PC-9 (cell line): ENCODE data around the gene XRCC5. TPM values are rescaled to one million over a fixed set of nuclear protein-coding genes. Genes with fewer than 3 reads are reported as not detected.

Source experiments
- BruUV-seq: library from RNA; stranded (reverse); fragments of 400-500 nt; replicated peaks from 2 replicates; lab custom pipeline; 2021; lab: Mats Ljungman, UMichigan
- CTCF ChIA-PET: fragments of 300-600 bp; sonication (Branson Sonifier 250); formaldehyde crosslinking; loops from one replicate; lab custom pipeline; 2022; ENCODE audit warnings: antibody characterized with exemption; lab: Charles Lee
- POLR2A ChIA-PET: fragments of 300-600 bp; sonication (Branson Sonifier 250); formaldehyde crosslinking; loops from one replicate; lab custom pipeline; 2022; ENCODE audit warnings: antibody characterized with exemption; ENCODE audit not compliant: unreplicated experiment; lab: Charles Lee
- DNase-seq, 2 experiments: peaks; one replicate each; pipeline versions ENCODE4 v3.0.0 to v3.0.0-alpha.2; 2015 to 2022; ENCODE audit warnings: mixed read lengths in 1 of 2
- H2AFZ ChIP-seq: fragments of 200-600 bp; sonication (generic); 2 replicates; pipeline ENCODE4 v1.8.1; 2017; ENCODE audit warnings: antibody characterized with exemption
- H3F3A ChIP-seq: fragments of 200-600 bp; sonication (generic); 2 replicates; pipeline ENCODE4 v1.8.1; 2017; ENCODE audit warnings: antibody characterized with exemption, mild to moderate bottlenecking, low read depth; ENCODE audit not compliant: insufficient read depth
- H3K27ac ChIP-seq: fragments of 200-600 bp; sonication (generic); 2 replicates; pipeline ENCODE4 v1.6.1; 2016; ENCODE audit warnings: mixed run types
- H3K27me3 ChIP-seq: fragments of 200-600 bp; sonication (generic); 2 replicates; pipeline ENCODE4 v1.6.1; 2016; ENCODE audit warnings: low read depth, mixed run types; ENCODE audit not compliant: insufficient read depth
- H3K36me3 ChIP-seq: fragments of 200-600 bp; sonication (generic); 2 replicates; pipeline ENCODE4 v1.6.1; 2016; ENCODE audit warnings: low read depth, mixed run types
- H3K4me1 ChIP-seq: fragments of 200-600 bp; sonication (generic); replicated peaks from 2 replicates; pipeline ENCODE4 v1.6.1; 2016; ENCODE audit warnings: mixed run types; ENCODE audit not compliant: insufficient read depth
- H3K4me2 ChIP-seq: fragments of 200-600 bp; sonication (generic); 2 replicates; pipeline ENCODE4 v1.6.1; 2017; ENCODE audit warnings: mixed run types
- H3K4me3 ChIP-seq: fragments of 200-600 bp; sonication (generic); 2 replicates; pipeline ENCODE4 v1.6.1; 2016; ENCODE audit warnings: mixed run types
- H3K79me2 ChIP-seq: fragments of 200-600 bp; sonication (generic); 2 replicates; pipeline ENCODE4 v1.6.1; 2017; ENCODE audit warnings: low read depth, mixed run types
- H3K9me2 ChIP-seq: fragments of 200-600 bp; sonication (generic); 2 replicates; pipeline ENCODE4 v1.8.1; 2017; ENCODE audit warnings: mild to moderate bottlenecking; ENCODE audit not compliant: insufficient read depth
- H3K9me3 ChIP-seq: fragments of 200-600 bp; sonication (generic); 2 replicates; pipeline ENCODE4 v1.8.1; 2016; ENCODE audit warnings: low read depth; ENCODE audit not compliant: insufficient read depth
- H4K20me1 ChIP-seq: fragments of 200-600 bp; sonication (generic); 2 replicates; pipeline ENCODE4 v1.8.1; 2017; ENCODE audit not compliant: insufficient read depth
- CTCF ChIP-seq: fragments of 200-600 bp; sonication (generic); conservative IDR thresholded peaks from 2 replicates; pipeline ENCODE4 v1.6.1; 2017; ENCODE audit warnings: mixed run types, antibody characterized with exemption, mild to moderate bottlenecking, moderate library complexity
- EZH2 ChIP-seq: fragments of 200-600 bp; sonication (generic); IDR thresholded peaks from 2 replicates; pipeline ENCODE4 v1.8.0; 2017; ENCODE audit warnings: antibody characterized with exemption, low read depth
- intact Hi-C: fragments of 100-400 bp; cut with micrococcal nuclease; formaldehyde crosslinking; loops from one replicate; pipeline ENCODE4 v1.10.0; 2022; ENCODE audit not compliant: unreplicated experiment
- total RNA-seq: library from RNA; stranded (reverse); gene quantifications from 2 replicates; pipeline ENCODE4 v1.2.3, GENCODE V29; 2021

The XRCC5 gene
- total RNA-seq, 1 experiment from 2014 or later: 275 TPM

GRCh38 chr2:216169087-216169486 is 59.9 kb downstream of the XRCC5 start:
- CTCF ChIA-PET: no interaction called here
- Histone ChIP-seq H3K27me3 (no peaks in the 10 kb centered on the region), H3K4me3 (no peak overlapping the region), H2AFZ (no peak overlapping the region), H3K9me2 (no peaks in the 10 kb centered on the region), H3K4me1 (no peaks in the 10 kb centered on the region), H3F3A (peaks cover 8% of the 10 kb centered on the region; the same call in 1 of the 2 replicates), H3K27ac (no peak overlapping the region), H3K4me2 (no peak overlapping the region), H4K20me1 (no peaks in the 10 kb centered on the region; the same call in 1 of the 2 replicates), H3K79me2 (0 out of 2 replicates have a peak, but pooled peaks cover 6% of the 10 kb centered on the region), H3K9me3 (no peaks in the 10 kb centered on the region), H3K36me3 (peaks cover 21% of the 10 kb centered on the region)
- POLR2A ChIA-PET: no interaction called here
- TF ChIP-seq CTCF (no peak), EZH2 (no peak)
- BruUV-seq: no TSS peak
- DNase-seq: no peak
- intact Hi-C loops: no loop called here

GRCh38 chr2:216170076-216170763 is 61.1 kb downstream of the XRCC5 start:
- intact Hi-C loops: no loop called here
- no peak overlapping the region for H3K27ac ChIP-seq
- BruUV-seq: no TSS peak
- TF ChIP-seq CTCF (no peak), EZH2 (no peak)
- no peak overlapping the region for H3K4me2 ChIP-seq
- ChIA-PET CTCF (no interaction called here), POLR2A (no interaction called here)
- H3K27me3 ChIP-seq: no peaks in the 10 kb centered on the region
- no peaks in the 10 kb centered on the region; the same call in 1 of the 2 replicates for H4K20me1 ChIP-seq
- 0 out of 2 replicates have a peak, but pooled peaks cover 7% of the 10 kb centered on the region for H3F3A ChIP-seq
- H3K9me2 ChIP-seq: no peaks in the 10 kb centered on the region
- H2AFZ ChIP-seq: no peak overlapping the region
- no peak for DNase-seq
- no peaks in the 10 kb centered on the region for H3K4me1 ChIP-seq
- peaks cover 24% of the 10 kb centered on the region for H3K36me3 ChIP-seq
- H3K9me3 ChIP-seq: no peaks in the 10 kb centered on the region
- H3K79me2 ChIP-seq: peaks cover 6% of the 10 kb centered on the region; the same call in 1 of the 2 replicates
- H3K4me3 ChIP-seq: no peak overlapping the region

GRCh38 chr2:216171011-216171410 is 61.9 kb downstream of the XRCC5 start:
- CTCF ChIA-PET: no interaction called here
- POLR2A ChIA-PET: no interaction called here
- DNase-seq: no peak
- Histone ChIP-seq H3K9me2 (no peaks in the 10 kb centered on the region), H3K79me2 (peaks cover 6% of the 10 kb centered on the region; the same call in 1 of the 2 replicates), H3K27me3 (no peaks in the 10 kb centered on the region), H3K4me3 (no peak overlapping the region), H3K9me3 (no peaks in the 10 kb centered on the region), H3K4me2 (no peak overlapping the region), H2AFZ (no peak overlapping the region), H4K20me1 (no peaks in the 10 kb centered on the region; the same call in 1 of the 2 replicates), H3K36me3 (peaks cover 26% of the 10 kb centered on the region), H3F3A (0 out of 2 replicates have a peak, but pooled peaks cover 7% of the 10 kb centered on the region), H3K4me1 (no peaks in the 10 kb centered on the region), H3K27ac (no peak overlapping the region)
- TF ChIP-seq EZH2 (no peak), CTCF (no peak)
- BruUV-seq: no TSS peak
- intact Hi-C loops: no loop called here
